Measurements from ENCODE around the gene TMEM184C.

Gene TMEM184C

DNA sequence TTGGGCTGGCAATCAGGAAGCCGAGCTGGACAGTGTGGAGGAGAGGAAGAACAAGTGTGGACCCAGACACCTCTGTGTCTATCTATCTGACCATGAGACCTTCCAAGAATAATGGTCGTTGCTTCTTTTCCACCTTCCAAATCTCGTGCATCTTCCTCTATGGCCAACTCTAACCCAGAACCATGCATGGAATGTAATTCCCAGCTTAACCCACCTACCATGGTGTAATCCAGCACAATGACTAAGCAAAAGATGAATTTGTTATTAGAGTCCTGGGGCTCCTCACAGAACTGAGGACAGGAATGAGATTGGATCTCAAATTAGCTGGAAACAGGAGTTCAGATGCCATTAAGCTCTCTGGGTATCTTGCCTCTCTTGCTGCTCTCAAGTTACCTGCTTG lies 17.4 kb upstream of the TMEM184C start:
- Histone ChIP-seq H3F3A (ENCODE audit: insufficient read depth, low read length) (no peaks in the 10 kb centered on the region), H4K20me1 (ENCODE audit: insufficient read depth, low read length) (no peaks in the 10 kb centered on the region), H3K4me3 (ENCODE audit: low read length) (no peak overlapping the region), H3K9me3 (replicated peaks; ENCODE audit: insufficient read depth, low read length) (no peaks in the 10 kb centered on the region), H3K4me2 (ENCODE audit: low read depth, low read length) (no peak overlapping the region), H3K4me1 (ENCODE audit: low read length) (no peaks in the 10 kb centered on the region), H3K36me3 (replicated peaks; ENCODE audit: insufficient read depth, low read length) (no peaks in the 10 kb centered on the region), H3K9ac (ENCODE audit: low read length) (no peak overlapping the region), H3K9me2 (replicated peaks; ENCODE audit: insufficient read depth, low read length) (no peaks in the 10 kb centered on the region), H3K27ac (ENCODE audit: low read length) (no peak overlapping the region), H3K79me2 (ENCODE audit: low read length) (no peaks in the 10 kb centered on the region), H2AFZ (ENCODE audit: low read length) (no peak overlapping the region), H3K27me3 (replicated peaks; ENCODE audit: insufficient read depth, low read length) (no peaks in the 10 kb centered on the region)
- DNase-seq, result no peak
- TF ChIP-seq EZH2 (optimal IDR thresholded peaks at IDR 0.05; ENCODE audit: low read depth, low read length) (no peak), CTCF (IDR thresholded peaks at IDR 0.05; ENCODE audit: low read length) (no peak), EZH2phosphoT487 (IDR thresholded peaks at IDR 0.05; ENCODE audit: low read length) (no peak)

DNA sequence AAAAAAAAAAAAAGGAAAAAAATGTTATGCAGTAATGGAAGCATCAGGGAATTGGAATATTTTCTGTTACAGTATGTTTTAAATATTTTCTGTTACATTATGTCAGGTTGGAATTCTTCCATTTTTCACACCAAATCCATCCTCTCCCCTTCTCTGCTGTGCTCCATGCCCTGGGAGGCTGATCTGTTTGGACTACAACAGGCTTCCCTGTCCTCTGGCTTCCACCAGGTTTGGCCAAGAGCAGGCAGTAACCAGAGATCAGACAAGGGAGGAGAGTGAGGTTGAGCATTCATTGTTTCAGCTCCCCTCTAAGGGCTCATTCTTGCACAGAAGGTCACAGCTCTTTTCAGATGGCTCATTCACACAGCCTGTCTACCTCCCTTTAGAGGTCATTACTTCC lies 11.7 kb upstream of the TMEM184C start:
- Histone ChIP-seq H4K20me1 (ENCODE audit: insufficient read depth, low read length) (no peaks in the 10 kb centered on the region), H3K27me3 (replicated peaks; ENCODE audit: insufficient read depth, low read length) (no peaks in the 10 kb centered on the region), H3F3A (ENCODE audit: insufficient read depth, low read length) (no peaks in the 10 kb centered on the region), H3K27ac (ENCODE audit: low read length) (no peak overlapping the region), H3K9ac (ENCODE audit: low read length) (no peak overlapping the region), H3K4me2 (ENCODE audit: low read depth, low read length) (no peak overlapping the region), H3K4me3 (ENCODE audit: low read length) (no peak overlapping the region), H3K36me3 (replicated peaks; ENCODE audit: insufficient read depth, low read length) (no peaks in the 10 kb centered on the region), H3K9me3 (replicated peaks; ENCODE audit: insufficient read depth, low read length) (no peaks in the 10 kb centered on the region), H3K9me2 (replicated peaks; ENCODE audit: insufficient read depth, low read length) (no peaks in the 10 kb centered on the region), H3K79me2 (ENCODE audit: low read length) (no peaks in the 10 kb centered on the region), H3K4me1 (ENCODE audit: low read length) (no peaks in the 10 kb centered on the region), H2AFZ (ENCODE audit: low read length) (no peak overlapping the region)
- DNase-seq, result no peak
- TF ChIP-seq EZH2 (optimal IDR thresholded peaks at IDR 0.05; ENCODE audit: low read depth, low read length) (no peak), CTCF (IDR thresholded peaks at IDR 0.05; ENCODE audit: low read length) (no peak), EZH2phosphoT487 (IDR thresholded peaks at IDR 0.05; ENCODE audit: low read length) (no peak)

DNA sequence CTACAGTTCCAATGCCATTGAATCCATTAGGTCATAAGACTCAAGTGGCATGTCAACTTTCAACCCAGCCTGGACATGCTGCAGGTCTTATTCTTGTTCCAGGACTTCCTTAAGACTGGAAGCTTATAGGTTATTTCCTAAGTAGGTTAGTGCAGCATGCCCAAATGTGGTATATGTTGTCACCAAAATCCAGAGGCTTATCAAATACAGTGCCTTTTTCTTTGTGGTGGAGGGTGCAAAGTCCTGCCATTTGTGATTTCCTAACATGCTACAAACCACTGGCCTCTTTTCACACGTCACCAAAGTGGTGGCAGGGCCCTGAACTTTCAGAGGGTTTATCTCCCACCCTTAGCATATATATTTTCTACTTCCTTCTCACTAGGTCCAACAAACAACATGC lies 9.7 kb upstream of the TMEM184C start:
- no peak for TF ChIP-seq CTCF (IDR thresholded peaks at IDR 0.05; ENCODE audit: low read length)
- no peak for TF ChIP-seq EZH2 (optimal IDR thresholded peaks at IDR 0.05; ENCODE audit: low read depth, low read length)
- TF ChIP-seq EZH2phosphoT487 (IDR thresholded peaks at IDR 0.05; ENCODE audit: low read length), result no peak
- no peak overlapping the region for H3K4me2 ChIP-seq (ENCODE audit: low read depth, low read length)

More for the DNA sequence above, 9.7 kb upstream of the TMEM184C start:
- Histone ChIP-seq H3K27me3 (replicated peaks; ENCODE audit: insufficient read depth, low read length) (no peaks in the 10 kb centered on the region), H3K36me3 (replicated peaks; ENCODE audit: insufficient read depth, low read length) (no peaks in the 10 kb centered on the region), H3K79me2 (ENCODE audit: low read length) (no peaks in the 10 kb centered on the region), H3K4me3 (ENCODE audit: low read length) (no peak overlapping the region), H3K9me2 (replicated peaks; ENCODE audit: insufficient read depth, low read length) (no peaks in the 10 kb centered on the region), H4K20me1 (ENCODE audit: insufficient read depth, low read length) (no peaks in the 10 kb centered on the region), H3K4me1 (ENCODE audit: low read length) (no peaks in the 10 kb centered on the region), H3K9me3 (replicated peaks; ENCODE audit: insufficient read depth, low read length) (no peaks in the 10 kb centered on the region), H3F3A (ENCODE audit: insufficient read depth, low read length) (no peaks in the 10 kb centered on the region), H3K27ac (ENCODE audit: low read length) (no peak overlapping the region), H2AFZ (ENCODE audit: low read length) (no peak overlapping the region), H3K9ac (ENCODE audit: low read length) (no peak overlapping the region)
- DNase-seq, result no peak
